Measurements from ENCODE around the gene WDR41.

WDR41 gene

DNA sequence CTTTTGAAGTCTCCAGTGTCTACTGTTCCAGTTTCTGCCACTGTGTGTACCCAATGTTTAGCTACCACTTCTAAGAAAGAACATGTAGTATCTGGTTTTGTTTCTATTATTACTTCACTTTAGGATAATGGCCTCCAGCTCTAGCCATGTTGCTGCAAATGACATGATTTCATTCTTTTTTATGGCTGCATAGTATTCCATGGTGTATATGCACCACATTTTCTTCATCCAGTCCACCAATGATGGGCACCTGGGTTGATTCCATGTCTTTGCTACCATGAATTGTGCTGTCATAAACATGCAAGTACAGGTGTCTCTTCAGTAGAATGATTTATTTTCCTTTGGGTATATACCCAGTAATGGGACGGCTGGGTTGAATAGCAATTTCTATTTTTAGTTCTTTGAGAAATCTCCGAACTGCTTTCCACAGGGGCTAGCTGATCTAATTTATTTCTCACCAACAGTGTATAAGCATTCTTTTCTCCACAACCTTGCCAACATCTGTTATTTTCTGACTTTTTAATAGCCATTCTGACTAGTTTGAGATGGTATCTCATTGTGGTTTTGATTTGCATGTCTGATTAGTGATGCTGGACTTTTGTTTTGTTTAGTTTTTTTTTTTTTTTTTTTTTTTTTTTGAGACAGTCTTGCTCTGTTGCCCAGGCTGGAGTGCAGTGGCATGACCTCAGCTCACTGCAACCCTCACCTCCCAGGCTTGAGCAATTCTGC lies 68.9 kb downstream of the WDR41 start:
- H3K4me2 ChIP-seq (ENCODE audit: low read length), result no peak overlapping the region

DNA sequence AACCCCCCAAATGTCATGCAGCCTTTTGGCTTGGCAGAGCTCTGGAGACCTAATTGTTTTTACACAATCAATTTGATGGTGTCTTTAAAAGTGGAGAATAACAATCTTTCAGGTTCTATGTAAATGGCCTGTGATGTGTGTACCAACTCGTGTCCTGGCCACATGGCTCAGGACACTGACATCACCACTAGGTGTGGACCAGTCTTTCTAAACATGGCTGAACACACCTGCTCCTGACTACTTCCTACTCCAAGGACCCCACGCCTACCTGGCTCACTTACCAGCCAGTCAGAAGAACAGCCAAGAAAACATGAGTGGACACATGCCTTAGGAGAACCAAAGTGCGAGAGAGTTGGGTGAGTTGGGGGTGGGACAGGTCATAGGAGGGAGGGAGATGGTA lies 71.2 kb downstream of the WDR41 start:
- TF ChIP-seq, protein P1, sequence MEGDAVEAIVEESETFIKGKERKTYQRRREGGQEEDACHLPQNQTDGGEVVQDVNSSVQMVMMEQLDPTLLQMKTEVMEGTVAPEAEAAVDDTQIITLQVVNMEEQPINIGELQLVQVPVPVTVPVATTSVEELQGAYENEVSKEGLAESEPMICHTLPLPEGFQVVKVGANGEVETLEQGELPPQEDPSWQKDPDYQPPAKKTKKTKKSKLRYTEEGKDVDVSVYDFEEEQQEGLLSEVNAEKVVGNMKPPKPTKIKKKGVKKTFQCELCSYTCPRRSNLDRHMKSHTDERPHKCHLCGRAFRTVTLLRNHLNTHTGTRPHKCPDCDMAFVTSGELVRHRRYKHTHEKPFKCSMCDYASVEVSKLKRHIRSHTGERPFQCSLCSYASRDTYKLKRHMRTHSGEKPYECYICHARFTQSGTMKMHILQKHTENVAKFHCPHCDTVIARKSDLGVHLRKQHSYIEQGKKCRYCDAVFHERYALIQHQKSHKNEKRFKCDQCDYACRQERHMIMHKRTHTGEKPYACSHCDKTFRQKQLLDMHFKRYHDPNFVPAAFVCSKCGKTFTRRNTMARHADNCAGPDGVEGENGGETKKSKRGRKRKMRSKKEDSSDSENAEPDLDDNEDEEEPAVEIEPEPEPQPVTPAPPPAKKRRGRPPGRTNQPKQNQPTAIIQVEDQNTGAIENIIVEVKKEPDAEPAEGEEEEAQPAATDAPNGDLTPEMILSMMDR (IDR thresholded peaks at IDR 0.05), result no peak
- Histone ChIP-seq H3K36me3 (ENCODE audit: control insufficient read depth, insufficient read depth, low read length) (no peaks in the 10 kb centered on the region), H3K9me3 (ENCODE audit: control insufficient read depth, low read length) (no peaks in the 10 kb centered on the region), H3K27ac (no peak overlapping the region), H3K27me3 (ENCODE audit: control insufficient read depth, insufficient read depth, low read length) (no peaks in the 10 kb centered on the region), H3K4me2 (ENCODE audit: low read length) (no peak overlapping the region), H2AFZ (no peak overlapping the region), H3K79me2 (no peaks in the 10 kb centered on the region), H3K4me3 (ENCODE audit: low read depth, low read length) (no peak overlapping the region), H3K9ac (no peak overlapping the region), H3K4me1 (no peaks in the 10 kb centered on the region)

More for the DNA sequence above, 68.9 kb downstream of the WDR41 start:
- Histone ChIP-seq H3K79me2 (no peaks in the 10 kb centered on the region), H3K27ac (no peak overlapping the region), H3K9ac (no peak overlapping the region), H3K4me3 (ENCODE audit: low read depth, low read length) (no peak overlapping the region), H2AFZ (no peak overlapping the region), H3K9me3 (ENCODE audit: control insufficient read depth, low read length) (no peaks in the 10 kb centered on the region), H3K27me3 (ENCODE audit: control insufficient read depth, insufficient read depth, low read length) (no peaks in the 10 kb centered on the region), H3K4me1 (no peaks in the 10 kb centered on the region), H3K36me3 (ENCODE audit: control insufficient read depth, insufficient read depth, low read length) (no peaks in the 10 kb centered on the region)
- TF ChIP-seq, protein P1 (IDR thresholded peaks at IDR 0.05), result no peak

DNA sequence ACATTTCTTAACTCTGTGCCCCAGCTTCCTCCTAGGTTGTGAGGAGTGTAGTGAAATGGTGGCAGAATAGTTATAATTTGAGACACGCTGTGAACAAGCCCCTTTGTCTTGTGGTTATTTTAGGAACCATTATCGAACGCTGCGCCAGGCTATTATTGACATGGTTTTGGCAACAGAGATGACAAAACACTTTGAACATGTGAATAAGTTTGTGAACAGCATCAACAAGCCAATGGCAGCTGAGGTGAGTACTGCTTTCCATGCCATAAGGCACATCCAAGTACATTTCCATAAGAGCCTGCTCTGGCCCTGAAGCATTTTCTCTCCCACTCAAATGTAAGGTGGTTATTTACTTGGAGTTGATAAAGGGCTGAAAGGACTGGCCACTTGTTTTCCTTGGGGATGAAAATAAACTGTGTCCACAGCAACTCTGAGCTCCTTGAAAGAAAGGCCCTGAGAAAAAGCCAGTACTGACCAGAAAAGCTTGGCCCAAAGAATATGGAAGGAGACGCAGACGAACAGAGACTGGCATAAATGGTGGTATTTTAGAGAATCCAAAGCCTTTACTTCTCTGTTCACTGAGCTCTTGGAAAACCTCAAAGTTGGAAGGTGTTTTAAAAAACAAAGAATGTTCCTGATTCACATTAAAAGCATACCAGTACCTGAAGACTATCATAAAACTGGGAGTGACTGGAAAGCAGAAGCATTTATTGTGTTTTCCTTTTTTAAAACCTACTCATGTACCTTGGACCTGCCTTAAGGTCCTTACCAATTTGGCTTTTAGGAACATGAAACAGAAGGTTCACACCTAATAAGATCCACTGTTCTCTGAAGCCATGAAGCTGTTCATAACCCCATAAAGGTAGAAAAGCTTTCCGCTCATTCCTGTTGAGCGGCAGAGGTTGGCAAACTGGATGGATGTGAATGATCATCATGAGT lies 72.2 kb downstream of the WDR41 start:
- Histone ChIP-seq H3K4me1 (no peaks in the 10 kb centered on the region), H3K36me3 (ENCODE audit: control insufficient read depth, insufficient read depth, low read length) (no peaks in the 10 kb centered on the region)
- TF ChIP-seq, protein P1 (IDR thresholded peaks at IDR 0.05), result no peak

DNA sequence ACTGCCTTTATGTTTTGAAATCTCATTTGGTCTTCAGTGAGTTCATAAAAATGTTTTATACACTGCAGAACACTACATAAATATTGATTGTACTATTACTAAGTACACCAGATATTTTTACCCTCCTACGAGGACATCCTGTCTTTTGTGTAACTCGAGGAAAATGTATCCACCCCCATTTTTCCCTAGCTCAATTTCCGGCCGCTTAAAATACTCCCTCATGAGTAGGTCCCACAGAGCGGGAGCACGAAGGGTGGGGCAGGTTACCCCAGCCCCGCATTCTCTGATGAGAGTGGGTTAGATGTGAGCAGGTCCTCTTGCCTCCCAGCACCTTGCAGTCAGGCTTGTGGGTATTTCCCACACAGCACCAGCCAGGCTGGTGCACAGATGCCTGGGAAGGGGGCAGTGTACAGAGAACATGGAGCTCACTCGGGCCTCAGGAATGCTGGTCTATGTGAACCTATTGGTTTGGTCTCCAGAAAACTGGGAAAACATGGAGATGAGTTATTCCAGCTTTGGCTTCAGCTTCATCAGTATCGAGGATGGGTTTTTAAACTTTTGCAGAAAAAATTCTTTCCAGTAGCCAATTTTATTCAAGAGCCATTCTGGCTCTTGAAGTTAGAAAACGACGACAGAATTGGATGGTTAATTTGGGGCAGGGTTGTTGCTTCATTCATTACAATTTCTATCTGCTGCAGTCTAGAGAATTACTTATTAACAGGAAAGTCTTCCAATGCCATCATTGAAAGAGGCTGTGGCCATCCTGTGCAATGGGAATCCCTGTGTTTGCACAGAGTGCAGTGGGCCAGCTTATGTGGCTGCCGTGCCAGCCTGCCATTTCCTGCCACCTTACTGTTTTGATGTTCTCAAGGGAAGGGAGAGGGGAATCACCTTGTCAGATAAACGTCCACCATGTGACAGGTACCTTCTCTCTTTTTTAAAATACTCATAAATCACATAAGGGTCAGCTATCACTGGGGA lies 73.2 kb downstream of the WDR41 start:
- H3K9me3 ChIP-seq (ENCODE audit: control insufficient read depth, low read length), result no peaks in the 10 kb centered on the region
- no peaks in the 10 kb centered on the region for H3K79me2 ChIP-seq
- no peaks in the 10 kb centered on the region for H3K4me1 ChIP-seq
- no peak overlapping the region for H3K9ac ChIP-seq
- TF ChIP-seq, protein P1 (IDR thresholded peaks at IDR 0.05), result no peak
- H3K4me3 ChIP-seq (ENCODE audit: low read depth, low read length), result no peak overlapping the region
- no peak overlapping the region for H2AFZ ChIP-seq
- H3K4me2 ChIP-seq (ENCODE audit: low read length), result no peak overlapping the region
- no peaks in the 10 kb centered on the region for H3K27me3 ChIP-seq (ENCODE audit: control insufficient read depth, insufficient read depth, low read length)
- no peaks in the 10 kb centered on the region for H3K36me3 ChIP-seq (ENCODE audit: control insufficient read depth, insufficient read depth, low read length)
- H3K27ac ChIP-seq, result no peak overlapping the region

More for the DNA sequence above, 72.2 kb downstream of the WDR41 start:
- Histone ChIP-seq H3K27ac (no peak overlapping the region), H3K79me2 (no peaks in the 10 kb centered on the region), H3K9ac (no peak overlapping the region), H3K4me2 (ENCODE audit: low read length) (no peak overlapping the region), H3K9me3 (ENCODE audit: control insufficient read depth, low read length) (no peaks in the 10 kb centered on the region), H2AFZ (no peak overlapping the region), H3K4me3 (ENCODE audit: low read depth, low read length) (no peak overlapping the region), H3K27me3 (ENCODE audit: control insufficient read depth, insufficient read depth, low read length) (no peaks in the 10 kb centered on the region)

All from parathyroid adenoma (tissue), 2 donors.